HTR-8/SVneo (cell line): Measurements from ENCODE around the gene TJP3.

Source experiments
- DNase-seq: peaks from one replicate; pipeline ENCODE4 v3.0.0; 2011; ENCODE audit warnings: low spot score, mixed read lengths; ENCODE audit not compliant: insufficient read length
- FAIRE-seq: peaks from 2 replicates; lab custom pipeline; 2011; peaks lifted over from hg19 to GRCh38; lab: Jason Lieb, UNC

Gene TJP3

DNA sequence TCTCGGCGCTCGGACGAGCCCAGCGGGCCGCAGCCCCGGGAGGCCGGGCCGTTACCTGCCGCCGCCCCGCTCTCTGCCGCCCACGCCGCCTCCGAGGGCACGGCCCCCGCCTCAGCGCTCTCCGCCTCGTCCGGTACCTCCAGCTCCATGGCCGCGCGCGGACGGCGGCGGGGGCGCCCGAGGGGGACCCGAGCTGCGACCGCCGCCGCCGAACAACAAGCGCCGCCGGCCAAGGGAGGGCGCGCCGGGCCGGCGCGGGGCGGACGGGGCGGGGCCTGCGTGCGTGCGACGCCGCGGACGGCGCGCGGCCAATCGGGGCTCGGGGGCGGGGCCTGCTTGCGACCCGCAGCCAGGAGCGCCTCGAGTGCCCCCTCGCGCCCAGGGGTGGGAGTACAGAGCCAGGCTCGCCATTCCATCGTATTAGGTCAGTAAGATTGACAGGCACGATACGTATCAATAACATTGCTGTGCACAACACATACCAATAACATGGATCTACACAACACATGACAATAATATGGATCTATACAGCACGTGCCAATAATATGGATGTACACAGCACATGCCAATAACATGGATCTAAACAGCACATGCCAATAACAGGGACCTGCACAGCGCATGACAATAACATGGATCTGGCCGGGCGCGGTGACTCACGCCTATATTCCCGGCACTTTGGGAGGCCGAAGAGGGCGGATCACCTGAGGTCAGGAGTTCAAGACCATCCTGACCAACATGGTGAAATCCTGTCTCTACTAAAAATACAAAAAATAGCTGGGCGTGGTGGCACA, 7.7 kb upstream of the TJP3 start, which contains the start of gene PIP5K1C:
Gene PIP5K1C (minus strand): TSS at position 227 of the 791 bp plus-strand sequence. CDS start 78 bp downstream, at position 149.
- DNase-seq (peak; percentile 82), FAIRE-seq (peak; percentile 86)

- DNase-seq, result no peak
- FAIRE-seq, result peak; percentile 4
Measured at GRCh38 chr19:3701200-3701599, 7.0 kb upstream of the TJP3 start.

DNA sequence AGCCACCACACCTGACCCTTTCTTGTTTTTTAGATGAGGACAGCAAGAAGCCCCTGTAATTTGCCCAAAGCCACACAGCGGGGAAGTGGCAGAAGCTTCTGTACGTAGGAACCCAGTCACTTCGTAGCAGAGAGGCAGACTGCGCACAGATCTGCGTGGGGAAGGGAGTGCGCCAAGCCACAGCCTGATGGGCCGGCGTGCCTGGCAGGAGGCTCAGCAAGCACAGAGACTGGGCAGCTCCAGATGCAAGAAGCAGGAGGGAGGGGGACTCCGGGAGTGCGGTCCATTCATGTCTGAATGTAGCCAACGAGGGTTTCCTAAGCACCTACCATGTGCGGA, 347 bp upstream of the TJP3 start:
- no peak for FAIRE-seq
- no peak for DNase-seq

- DNase-seq (no peak), FAIRE-seq (no peak)
Measured at GRCh38 chr19:3710265-3710812, 2.2 kb downstream of the TJP3 start.

GRCh38 chr19:3712663-3713611, 4.8 kb downstream of the TJP3 start:
- DNase-seq (no peak), FAIRE-seq (no peak)

- DNase-seq, result no peak
- no peak for FAIRE-seq
Measured at GRCh38 chr19:3716147-3716668, 8.0 kb downstream of the TJP3 start.

GRCh38 chr19:3719868-3720267, 11.7 kb downstream of the TJP3 start:
- no peak for DNase-seq
- no peak for FAIRE-seq

GRCh38 chr19:3720349-3720917, 12.2 kb downstream of the TJP3 start:
- DNase-seq, result no peak
- FAIRE-seq, result no peak

- no peak for FAIRE-seq
- peak; percentile 75 for DNase-seq
Measured at GRCh38 chr19:3721131-3721886, 13.1 kb downstream of the TJP3 start.

DNA sequence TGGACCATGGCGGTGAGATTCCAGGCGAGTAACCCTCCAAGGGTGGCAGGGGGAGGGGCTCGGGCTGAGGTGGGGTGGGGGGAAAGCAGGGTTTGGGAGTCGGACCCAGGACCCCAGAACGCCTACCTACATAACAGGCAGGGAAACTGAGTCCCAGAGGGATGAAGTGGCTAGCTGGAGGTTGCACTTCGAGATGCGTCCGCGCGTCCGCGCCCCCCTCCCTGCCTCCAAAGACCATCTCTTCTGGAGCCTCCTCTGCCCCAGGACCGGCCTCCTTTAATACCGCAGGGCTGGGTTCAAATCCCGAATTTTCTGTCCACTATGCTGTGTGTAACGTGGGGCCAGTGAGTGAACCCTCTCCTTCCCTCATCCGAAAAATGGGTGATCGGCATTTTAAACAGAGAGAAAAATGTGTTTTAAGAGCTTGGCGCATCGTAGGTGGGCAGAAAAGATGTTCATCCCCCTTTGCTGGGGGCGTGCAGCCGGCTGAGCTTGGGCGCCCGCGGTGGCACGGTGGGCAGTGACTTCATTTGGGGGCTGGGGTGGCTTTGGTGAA, 13.8 kb downstream of the TJP3 start:
- no peak for DNase-seq
- no peak for FAIRE-seq

DNA sequence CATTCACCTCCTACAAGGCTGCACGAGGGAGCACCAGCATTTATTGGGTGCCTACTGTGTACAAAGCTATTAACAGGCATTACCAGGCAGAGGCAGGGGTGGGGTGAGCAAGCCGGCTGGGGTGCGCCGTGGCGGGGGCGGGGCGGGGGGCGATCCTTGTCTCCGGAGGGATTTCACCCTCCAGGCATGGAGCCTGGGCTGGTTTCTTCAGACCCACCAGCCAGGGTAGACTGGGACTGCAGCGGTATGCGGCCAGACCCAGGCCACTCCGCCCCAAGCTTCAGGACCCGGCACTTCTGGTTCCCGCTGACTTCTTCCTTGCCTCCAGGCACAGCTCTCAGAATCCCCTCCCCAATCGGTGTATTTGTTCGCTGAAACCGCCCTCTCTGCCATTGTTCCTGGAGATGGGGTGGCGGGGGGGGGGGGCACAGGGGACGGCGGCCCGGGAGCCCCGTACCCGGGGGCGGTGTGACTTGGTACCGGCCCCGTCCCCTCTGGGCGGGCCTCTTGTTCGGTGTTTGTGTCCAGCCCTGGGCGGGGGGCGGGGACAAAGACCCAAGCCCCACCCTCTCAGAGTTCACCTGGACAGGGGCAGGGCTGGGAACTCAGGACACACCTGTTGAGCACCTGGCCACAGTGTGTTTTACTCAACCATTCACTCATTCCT, 14.4 kb downstream of the TJP3 start:
- no peak for FAIRE-seq
- no peak for DNase-seq

DNA sequence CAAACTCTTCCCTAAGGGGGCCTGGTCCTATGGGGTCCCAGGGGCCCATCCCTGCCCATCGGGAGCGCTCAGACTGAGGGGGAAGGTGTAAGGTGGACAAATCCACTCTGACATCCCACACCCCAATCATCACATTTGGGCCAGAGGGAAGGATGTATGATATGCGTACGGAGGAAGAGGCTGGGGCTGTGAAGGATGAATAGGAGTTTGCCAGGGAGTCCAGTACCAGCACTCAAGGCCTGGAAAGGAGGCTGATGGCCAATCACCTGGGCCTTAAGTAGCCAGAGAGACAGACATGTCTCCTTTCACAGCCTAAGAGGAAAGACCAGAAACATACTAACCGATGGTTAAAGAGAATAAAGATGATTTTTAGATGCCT, 14.9 kb downstream of the TJP3 start:
- DNase-seq (no peak), FAIRE-seq (no peak)

GRCh38 chr19:3723883-3724282, 15.7 kb downstream of the TJP3 start:
- no peak for FAIRE-seq
- no peak for DNase-seq

DNA sequence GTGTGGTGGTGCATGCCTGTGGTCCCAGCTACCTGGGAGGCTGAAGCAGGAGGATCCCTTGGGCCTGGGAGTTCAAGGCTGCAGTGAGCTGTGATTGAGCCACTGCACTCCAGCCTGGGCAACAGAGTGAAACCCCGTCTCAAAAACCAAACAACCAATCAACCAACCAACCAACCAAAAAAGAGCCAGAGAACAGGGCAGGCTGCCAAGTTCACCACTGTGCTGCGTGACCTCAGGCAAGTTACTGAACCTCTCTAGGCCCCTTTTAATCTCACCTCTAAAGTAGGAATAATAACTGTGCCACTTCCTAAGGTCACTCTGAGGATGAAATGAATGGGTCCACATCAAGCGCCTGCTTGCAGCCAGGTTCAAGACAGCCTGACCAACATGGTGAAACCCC, 16.9 kb downstream of the TJP3 start:
- FAIRE-seq (no peak), DNase-seq (no peak)

DNA sequence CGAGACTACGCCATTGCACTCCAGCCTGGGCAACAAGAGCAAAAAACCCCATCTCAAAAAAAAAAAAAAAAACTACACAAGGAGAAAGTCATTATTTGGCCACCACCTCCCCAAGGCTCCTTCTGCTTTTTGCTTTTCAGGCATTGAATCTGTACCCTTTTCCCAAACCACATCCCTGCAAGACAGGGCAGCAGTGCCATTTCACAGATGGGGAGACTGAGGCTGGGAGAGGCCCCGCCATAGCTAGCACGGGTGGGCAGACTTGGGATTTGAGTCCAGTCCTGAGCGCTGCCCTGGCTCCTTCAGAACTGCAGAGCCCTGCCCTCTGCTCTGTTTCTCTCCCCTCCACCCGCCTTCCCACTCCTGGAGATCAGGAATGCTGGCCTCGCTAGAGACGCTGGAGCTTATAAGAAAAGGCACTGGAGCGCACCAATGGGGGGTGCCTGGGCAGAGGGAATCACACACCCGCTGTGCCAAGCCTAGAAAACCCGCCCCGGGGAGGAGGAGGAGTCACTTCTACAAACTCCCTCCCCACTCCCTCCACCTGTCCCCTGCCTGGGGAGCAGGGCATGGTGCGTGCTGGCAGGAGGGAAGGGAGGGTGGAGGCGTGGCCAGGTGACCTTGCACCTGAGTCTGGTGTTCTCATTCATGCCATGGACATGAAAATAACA, 17.6 kb downstream of the TJP3 start:
- DNase-seq, result no peak
- FAIRE-seq, result no peak

DNA sequence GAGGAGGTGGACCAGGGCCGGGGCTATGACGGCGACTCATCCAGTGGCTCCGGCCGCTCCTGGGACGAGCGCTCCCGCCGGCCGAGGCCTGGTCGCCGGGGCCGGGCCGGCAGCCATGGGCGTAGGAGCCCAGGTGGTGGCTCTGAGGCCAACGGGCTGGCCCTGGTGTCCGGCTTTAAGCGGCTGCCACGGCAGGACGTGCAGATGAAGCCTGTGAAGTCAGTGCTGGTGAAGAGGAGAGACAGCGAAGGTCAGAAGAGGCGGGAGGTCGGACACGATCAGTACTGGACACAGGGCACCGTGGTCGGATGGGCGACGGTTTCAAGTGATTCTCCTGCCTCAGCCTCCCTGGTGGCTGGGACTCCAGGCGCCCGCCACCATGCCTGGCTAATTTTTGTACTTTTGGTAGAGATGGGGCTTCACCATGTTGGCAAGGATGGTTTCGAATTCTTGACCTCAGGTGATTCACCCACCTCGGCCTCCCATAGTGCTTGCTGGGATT, 22.3 kb downstream of the TJP3 start:
- no peak for DNase-seq
- no peak for FAIRE-seq

DNA sequence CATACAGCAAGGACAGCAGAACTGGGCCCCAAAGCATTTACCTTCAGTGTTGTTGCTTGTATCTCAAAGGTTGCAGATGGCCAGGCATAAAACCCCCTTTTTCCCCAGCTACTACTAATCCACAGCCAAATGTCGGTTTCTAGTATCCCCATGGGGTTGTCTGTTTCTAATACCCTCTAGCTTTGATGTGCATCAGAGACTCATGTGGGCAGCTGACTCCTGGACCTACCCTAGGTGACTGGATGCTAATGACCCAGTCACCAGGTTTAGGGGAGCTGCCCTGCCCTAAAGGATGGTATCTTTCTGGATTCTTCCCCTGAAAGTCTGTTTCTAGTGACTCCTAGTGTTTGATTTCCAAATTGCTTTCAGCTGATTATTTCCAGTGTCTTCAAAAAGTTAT, 23.9 kb downstream of the TJP3 start:
- FAIRE-seq (no peak), DNase-seq (no peak)
